ENCODE data around the gene SCYGR5. TPM values are rescaled to one million over a fixed set of nuclear protein-coding genes. Genes with fewer than 3 reads are reported as not detected.

SCYGR5 gene
- total RNA-seq, 1 experiment from 2014 or later = not detected

GRCh38 chr2:227716501-227716900 lies 49.9 kb downstream of the SCYGR5 start:
- Histone ChIP-seq H3K27me3 (replicated peaks; ENCODE audit: insufficient read depth, low read depth, low read length, poor library complexity) (no peaks in the 10 kb centered on the region), H3K27ac (ENCODE audit: low read depth, low read length, poor library complexity, severe bottlenecking) (no peak overlapping the region), H3K36me3 (ENCODE audit: insufficient read depth, low read length, poor library complexity, severe bottlenecking) (no peaks in the 10 kb centered on the region), H3K4me3 (ENCODE audit: low read depth, low read length, poor library complexity, severe bottlenecking) (no peak overlapping the region), H3K4me1 (ENCODE audit: insufficient read depth, low read length, poor library complexity, severe bottlenecking) (no peaks in the 10 kb centered on the region), H3K9me3 (ENCODE audit: low read depth, low read length, poor library complexity, severe bottlenecking) (no peaks in the 10 kb centered on the region)
- TF ChIP-seq EZH2 (IDR thresholded peaks at IDR 0.05; ENCODE audit: borderline replicate concordance, low read depth, low read length, poor library complexity, severe bottlenecking) = no peak
- TF ChIP-seq, protein P1, sequence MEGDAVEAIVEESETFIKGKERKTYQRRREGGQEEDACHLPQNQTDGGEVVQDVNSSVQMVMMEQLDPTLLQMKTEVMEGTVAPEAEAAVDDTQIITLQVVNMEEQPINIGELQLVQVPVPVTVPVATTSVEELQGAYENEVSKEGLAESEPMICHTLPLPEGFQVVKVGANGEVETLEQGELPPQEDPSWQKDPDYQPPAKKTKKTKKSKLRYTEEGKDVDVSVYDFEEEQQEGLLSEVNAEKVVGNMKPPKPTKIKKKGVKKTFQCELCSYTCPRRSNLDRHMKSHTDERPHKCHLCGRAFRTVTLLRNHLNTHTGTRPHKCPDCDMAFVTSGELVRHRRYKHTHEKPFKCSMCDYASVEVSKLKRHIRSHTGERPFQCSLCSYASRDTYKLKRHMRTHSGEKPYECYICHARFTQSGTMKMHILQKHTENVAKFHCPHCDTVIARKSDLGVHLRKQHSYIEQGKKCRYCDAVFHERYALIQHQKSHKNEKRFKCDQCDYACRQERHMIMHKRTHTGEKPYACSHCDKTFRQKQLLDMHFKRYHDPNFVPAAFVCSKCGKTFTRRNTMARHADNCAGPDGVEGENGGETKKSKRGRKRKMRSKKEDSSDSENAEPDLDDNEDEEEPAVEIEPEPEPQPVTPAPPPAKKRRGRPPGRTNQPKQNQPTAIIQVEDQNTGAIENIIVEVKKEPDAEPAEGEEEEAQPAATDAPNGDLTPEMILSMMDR (conservative IDR thresholded peaks at IDR 0.05; ENCODE audit: low read depth, low read length) = no peak
- CTCF ChIA-PET = no interaction called here
- intact Hi-C loops (cut with micrococcal nuclease; ENCODE audit: unreplicated experiment) = no loop called here
- BruUV-seq (replicated peaks) = no TSS peak
- DNase-seq (ENCODE audit: low spot score) = no peak
- POLR2A ChIA-PET (ENCODE audit: low non-redundant PET) = interaction anchor here (0.6 kb wide), 1 partner anchor 53 kb away, joined by 4 read pairs; no protein-coding TSS in a partner anchor

Other genes with a start within 250 kb of the SCYGR5 start
- 118 and 122 TPM in 2 replicates for gene AGFG1, start 194.6 kb upstream of the SCYGR5 start, total RNA-seq (2021)
- gene SCYGR2, start 67.9 kb upstream of the SCYGR5 start, total RNA-seq (2021) = not detected in 2 replicates
- gene SCYGR3, start 52.0 kb upstream of the SCYGR5 start, total RNA-seq (2021) = not detected in 2 replicates
- not detected in 2 replicates for gene SCYGR4, start 49.3 kb upstream of the SCYGR5 start, total RNA-seq (2021)
- gene SLC19A3, start 51.2 kb downstream of the SCYGR5 start, total RNA-seq (2021) = 4.2 and 4.4 TPM in 2 replicates
- gene SCYGR6, start 58.0 kb downstream of the SCYGR5 start, total RNA-seq (2021) = not detected in 2 replicates
- not detected in 2 replicates for gene SCYGR7, start 61.5 kb downstream of the SCYGR5 start, total RNA-seq (2021)
- not detected in 2 replicates for gene SCYGR8, start 79.1 kb downstream of the SCYGR5 start, total RNA-seq (2021)
- not detected in 2 replicates for gene CCL20, start 147.0 kb downstream of the SCYGR5 start, total RNA-seq (2021)
- 1.2 and 2.4 TPM in 2 replicates for gene DAW1, start 204.8 kb downstream of the SCYGR5 start, total RNA-seq (2021)

All from A673 (cell line).